GM19468 (cell line): ENCODE measurements around the gene EEF1A2.
"Not testable (repeated sequence)": the region's sequence is repeated elsewhere in the genome, so short reads cannot be mapped to it uniquely, and the experiment has no call there.

Experiments
- ATAC-seq: cut with Tn5 transposase; IDR thresholded peaks from one replicate; pipeline ENCODE4 v1.9.1; 2021; ENCODE audit warnings: mild to moderate bottlenecking, moderate library complexity, moderate number of reproducible peaks; ENCODE audit not compliant: unreplicated experiment; ENCODE audit errors: extremely low read depth

The EEF1A2 gene

DNA sequence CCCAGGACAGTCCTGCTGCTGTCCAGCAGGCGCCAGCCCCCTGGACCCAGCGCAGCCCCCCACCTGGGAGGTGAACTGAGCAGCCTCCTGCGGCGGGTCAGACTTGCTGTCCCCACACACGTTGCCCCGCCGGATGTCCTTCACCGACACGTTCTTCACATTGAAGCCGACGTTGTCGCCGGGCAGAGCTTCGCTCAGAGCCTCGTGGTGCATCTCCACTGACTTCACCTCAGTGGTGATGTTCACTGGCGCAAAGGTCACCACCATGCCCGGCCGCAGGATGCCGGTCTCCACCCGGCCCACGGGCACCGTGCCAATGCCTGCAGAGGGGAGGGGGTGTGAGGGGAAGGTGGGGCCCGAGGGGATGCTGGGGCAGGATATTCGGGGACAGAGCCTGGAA, 8.5 kb downstream of the EEF1A2 start:
- no peak for ATAC-seq

DNA sequence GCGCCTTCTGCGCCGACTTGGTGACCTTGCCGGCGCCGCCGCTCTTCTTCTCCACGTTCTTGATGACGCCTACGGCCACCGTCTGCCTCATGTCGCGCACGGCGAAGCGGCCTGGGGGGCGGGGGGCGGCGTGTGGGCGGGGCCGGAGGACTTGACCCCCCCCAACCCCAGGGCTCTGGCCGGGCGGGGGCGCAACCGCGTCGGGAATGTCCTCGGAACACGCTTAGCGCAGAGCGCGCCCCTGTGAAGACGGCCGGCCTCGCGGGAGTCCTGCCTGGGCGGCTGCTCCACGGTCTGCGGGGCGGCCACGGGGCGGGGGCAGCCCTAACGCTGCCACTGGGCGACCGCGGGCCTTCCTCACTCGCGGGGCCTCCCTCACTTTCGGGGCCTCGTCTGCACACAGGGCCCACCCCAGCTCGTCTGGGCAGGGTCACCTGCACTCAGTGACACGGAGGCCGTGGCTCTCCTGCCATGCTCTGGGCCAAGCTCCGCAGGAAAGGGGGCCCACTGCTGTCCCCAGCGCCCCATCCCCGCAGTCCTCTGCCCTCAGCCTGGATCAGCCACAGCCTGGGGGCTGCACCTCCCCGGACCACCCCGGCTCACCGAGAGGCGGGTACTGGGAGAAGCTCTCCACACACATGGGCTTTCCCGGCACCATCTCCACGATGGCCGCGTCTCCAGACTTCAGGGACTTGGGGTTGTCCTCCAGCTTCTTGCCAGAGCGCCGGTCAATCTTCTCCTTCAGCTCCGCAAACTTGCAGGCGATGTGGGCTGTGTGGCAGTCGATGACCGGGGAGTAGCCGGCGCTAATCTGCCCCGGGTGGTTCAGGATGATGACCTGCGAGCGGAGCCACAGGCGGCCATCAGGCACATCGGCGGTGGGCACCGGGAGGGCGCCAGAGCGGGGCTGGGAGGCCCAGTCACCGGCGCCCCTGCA, 10.3 kb downstream of the EEF1A2 start:
- ATAC-seq = no peak

DNA sequence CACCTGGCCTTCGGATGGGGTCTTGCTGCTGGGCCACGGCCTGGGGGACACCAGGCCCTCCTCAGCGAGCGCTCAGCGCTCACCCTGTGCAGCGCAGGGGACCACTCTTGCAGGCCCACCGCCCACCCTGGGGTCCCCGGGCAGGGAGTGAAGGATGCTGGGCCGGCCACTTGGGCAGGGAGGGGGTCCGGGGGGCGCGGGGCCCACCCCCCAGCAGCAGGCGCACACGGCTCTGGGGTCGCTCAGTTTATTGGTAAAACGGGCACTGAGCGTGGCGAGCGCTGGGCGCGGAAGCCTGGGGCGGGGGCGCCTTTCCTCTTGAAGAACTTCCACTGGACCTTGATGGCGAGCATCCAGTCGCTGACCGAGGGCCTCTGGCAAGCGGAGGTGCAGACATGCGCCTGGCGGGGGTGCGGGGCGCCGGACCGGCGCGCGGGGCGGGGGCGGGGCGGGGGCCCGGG, 11.1 kb downstream of the EEF1A2 start:
- ATAC-seq = no peak

DNA sequence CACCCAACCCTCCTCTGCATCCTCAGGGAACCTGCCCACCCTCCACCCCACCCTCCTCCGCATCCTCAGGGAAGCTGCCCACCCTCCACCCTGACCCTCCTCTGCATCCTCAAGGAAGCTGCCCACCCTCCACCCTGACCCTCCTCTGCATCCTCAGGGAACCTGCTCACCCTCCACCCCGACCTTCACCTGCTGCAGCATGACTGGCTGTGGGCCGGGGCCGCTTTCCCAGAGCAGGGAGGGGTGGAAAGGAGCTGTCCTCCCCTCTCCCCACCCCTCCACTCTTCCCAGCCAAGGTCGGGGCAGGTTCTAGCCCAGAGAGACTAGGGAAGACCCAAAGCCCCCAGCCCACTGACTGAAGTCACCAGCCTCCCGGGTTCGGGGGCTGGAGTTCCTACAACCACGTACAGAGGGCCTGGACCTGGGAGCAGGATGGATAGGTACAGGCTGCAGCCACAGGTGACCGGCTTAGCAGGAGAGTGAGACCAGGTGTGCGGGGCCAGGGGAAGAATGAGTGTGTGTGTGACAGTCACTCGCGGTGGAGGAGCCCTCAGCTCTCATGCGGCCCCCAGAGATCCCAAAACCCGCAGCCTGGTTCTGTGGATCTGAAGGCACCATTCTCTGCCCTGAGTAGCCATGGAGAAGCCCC, 11.6 kb downstream of the EEF1A2 start:
- ATAC-seq = no peak

DNA sequence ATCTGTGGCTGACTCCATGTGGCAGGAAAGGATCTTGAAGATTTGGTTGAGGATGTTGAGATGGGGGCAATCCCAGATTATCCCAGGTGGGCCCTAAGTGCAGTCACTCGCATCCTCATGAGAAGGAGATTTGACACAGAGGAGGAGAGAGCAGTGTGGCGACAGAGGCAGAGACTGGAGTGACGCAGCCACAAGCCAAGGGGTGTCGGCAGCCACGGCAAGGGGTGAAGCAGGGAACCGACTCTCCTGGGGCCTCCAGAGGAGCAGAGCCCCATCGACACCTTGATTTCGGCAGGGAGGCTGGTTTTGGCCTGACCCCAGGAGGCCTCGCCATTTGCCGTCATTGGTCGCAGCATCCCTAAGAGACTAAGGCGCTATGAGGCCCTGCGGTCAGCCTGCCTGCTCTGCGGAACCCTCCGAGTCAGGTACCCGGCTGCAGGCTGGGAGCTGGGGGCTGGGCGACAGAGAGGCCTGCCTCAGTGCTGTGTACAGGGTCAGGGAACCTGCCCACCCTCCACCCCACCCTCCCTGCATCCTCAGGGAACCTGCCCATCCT, 12.5 kb downstream of the EEF1A2 start:
- ATAC-seq = no peak

DNA sequence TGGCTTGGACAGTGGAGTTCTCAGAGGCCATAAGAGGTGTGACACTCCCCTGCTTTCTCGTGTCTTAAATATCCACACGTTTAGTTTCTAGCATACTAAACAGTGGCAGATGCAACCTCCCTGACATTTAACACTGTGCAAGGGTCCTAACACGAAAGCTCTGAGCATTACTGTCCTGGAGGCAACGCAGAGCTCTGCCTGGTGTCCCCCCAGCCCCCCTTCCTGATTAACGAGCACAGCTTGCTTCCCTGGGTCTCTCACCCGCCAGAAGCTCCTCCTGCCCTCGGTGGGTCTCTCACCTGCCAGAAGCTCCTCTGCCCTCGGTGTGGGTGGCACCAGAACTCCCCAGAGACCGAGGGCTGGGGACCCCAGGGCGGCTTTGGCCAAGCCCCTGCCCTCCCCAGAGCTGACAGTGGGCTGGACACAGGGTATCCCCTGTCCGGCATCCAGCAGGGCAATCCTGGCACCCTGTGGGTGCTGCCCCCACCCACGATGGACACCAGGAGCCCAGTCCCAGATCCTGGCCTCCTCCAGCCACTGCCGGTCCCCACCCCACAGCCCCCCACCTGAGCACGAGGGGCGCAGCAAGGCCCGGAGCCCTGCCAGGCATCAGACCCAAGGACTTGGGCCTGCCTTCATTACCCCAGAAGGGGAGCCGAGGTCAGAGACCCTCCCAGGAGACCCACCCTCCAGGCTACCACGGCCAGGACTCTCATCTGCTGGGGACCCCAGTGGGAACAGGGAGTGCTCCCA, 14.1 kb downstream of the EEF1A2 start:
- no peak for ATAC-seq

DNA sequence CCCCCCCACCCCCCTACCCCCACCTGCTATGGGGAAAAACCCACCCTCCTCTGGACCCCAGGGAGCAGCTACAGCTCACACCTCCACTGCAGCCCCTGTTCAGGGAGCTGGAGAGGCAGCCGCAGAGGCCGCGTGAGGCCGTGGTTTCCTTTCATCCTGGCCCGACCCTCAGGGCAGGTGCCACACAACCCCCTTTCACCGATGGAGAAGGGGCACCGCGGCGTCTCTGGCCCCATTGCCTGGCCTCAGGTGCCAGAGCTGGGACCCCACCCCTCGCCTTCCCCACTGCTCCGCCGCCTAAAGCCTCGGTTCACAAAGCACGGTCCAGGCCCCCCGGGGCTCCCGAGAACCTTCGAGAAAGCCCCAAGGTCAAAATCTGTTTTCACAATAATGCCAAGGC, 14.6 kb downstream of the EEF1A2 start:
- ATAC-seq = no peak

DNA sequence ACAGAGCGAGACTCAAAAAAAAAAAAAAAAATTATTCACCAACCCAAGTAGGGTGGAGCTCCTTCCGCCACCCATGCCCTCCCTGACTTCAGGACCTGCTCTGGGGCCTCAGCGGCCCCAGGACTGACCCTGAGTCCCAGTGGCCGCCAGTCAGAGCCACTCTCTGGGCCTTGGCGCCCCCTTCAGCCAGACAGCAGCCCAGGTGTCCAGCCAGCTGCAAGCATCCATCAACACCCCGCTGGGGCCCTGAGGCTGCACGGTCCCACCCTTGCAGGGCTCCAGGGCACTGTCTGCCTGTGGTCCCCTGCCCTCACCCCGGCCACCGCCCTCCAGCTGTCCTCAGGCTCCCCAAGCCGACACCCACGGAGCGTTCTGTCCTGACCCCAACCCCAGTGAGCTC, 15.0 kb downstream of the EEF1A2 start:
- no peak for ATAC-seq

DNA sequence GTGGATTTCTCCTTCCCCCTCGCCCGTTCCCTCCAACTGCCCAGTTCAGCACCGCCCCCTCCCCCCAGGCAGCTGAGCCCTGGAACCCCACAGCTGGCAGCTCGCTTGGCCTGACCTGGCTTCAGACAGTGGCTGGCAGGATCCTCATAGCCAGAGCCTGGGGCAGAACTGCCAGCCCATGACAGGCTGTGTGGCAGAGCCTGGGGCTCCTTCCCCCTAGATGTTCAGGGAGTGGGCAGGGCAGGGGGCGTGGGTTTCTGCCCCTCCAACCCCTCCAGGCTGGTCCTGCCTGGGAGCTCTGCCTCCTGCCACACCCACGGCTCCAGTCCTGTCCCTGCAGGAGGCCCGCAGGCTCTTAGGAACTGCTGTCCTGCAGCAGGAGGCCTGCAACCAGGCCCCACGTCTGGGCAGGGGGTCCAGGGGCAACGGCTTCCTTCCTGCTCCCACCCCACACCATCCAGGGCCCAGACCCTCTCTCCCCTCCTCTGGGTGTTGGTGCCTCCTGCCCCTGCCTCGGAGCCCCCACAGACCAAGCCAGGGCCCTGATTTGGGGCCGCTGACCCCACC, 16.8 kb downstream of the EEF1A2 start:
- ATAC-seq = no peak

DNA sequence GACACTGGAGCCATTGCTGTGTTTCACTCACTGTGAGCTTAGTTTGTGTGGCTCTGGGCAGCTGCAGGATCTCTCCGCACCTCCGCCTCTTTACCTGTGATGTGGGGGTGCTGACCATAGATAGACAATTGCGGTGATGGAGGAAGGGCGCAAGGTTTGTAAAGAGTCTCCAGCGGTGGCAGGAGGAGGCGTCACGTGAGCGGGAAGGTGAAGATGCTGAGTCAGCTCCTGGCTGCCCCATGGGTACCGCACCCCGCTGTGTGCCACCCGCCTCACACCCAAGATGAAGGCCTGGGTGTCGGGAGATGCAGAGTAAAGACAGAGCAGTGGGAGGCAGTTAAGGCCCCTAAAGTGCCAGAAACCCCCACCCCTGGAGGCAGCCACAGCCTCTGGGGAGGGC, 17.4 kb downstream of the EEF1A2 start:
- ATAC-seq = no peak

DNA sequence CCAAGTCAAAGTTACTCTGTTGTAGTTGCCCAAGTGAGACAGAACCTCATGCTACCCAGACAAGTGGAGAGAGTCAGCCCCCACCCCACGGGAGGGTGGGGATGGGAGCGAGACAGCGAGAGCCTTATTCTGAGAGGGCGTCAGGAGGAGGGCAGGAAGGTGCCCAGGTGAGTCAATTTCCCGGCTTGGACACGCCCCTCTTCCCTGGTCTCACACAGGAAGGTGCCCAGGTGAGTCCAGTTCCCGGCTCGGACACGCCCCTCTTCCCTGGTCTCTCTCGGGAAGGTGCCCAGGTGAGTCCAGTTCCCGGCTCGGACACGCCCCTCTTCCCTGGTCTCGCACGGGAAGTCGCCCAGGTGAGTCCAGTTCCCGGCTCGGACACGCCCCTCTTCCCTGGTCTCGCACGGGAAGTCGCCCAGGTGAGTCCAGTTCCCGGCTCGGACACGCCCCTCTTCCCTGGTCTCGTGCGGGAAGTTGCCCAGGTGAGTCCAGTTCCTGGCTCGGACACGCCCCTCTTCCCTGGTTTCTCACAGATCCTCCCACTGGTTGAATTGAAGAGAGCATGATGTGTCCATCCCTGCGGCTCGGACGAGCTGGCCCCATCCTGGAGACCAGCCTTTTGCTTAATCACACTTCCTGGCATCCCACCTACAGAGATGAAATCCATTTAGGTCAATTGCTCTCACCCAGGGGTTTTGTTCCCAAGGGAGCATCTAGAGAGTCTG, 19.0 kb downstream of the EEF1A2 start:
- not testable (repeated sequence) for ATAC-seq

DNA sequence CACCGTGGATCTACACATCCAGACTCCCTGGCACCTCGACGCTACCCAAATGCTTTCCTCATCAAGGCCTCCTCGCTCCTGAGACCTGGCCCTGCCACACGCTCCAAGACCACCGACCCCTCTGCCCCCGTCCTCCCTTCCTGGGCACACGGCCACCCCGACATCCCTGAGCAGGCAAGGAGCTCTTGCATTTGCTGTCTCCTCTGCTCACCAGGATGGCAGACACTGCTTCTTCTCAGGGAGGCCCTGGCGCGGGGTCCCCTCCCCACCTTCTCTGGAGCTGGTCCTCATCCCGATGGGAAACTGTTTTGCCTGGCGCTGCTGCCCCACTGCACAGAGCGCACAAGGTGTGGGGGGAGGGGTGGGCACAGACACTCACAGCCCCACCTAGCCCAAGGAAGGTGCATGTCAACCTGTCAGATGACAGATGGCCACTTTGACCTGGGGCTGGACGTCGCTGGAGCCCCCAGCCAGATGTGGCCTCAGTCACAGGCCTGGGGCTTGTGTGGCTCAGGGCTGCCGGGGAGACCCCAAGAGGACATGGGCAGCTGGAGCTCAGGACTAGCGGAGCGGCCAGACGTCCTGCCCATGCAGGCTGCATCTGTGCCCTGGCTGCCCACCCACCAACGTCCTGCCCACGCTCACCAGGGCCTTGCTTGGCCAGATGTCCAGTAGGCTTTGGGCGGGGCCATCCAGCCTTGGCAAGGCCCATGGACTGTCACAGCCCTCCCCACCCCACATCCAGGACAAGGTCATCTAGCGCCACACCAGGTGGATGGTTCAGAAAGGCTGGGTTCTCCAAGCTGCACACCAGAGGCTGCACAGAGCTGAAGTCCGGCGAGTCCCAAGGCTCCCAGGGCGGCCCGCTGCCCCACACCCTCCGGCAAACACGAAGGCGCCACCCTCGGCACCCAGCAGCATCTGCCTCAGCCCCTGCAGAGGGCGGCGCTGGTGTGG, 20.3 kb downstream of the EEF1A2 start:
- ATAC-seq = no peak

DNA sequence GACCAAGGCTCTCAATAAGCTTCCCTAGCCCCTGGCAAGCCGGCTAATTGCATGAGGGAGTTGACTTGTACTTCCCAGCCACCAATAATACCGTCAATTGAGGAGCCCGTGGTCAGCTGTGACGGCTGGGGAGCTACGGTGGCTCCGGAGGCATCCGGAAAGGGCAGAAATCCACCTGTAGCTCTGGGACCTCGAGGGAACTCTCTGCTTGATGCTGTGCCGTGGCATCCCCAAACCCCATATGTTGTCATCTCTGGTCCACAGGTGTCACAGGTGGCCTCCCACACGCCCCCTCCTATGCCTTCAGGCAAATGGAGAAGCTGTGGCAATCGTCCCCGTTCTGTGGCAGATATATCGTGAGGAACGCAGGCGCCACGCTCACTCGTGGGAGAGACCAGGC, 20.9 kb downstream of the EEF1A2 start:
- no peak for ATAC-seq

DNA sequence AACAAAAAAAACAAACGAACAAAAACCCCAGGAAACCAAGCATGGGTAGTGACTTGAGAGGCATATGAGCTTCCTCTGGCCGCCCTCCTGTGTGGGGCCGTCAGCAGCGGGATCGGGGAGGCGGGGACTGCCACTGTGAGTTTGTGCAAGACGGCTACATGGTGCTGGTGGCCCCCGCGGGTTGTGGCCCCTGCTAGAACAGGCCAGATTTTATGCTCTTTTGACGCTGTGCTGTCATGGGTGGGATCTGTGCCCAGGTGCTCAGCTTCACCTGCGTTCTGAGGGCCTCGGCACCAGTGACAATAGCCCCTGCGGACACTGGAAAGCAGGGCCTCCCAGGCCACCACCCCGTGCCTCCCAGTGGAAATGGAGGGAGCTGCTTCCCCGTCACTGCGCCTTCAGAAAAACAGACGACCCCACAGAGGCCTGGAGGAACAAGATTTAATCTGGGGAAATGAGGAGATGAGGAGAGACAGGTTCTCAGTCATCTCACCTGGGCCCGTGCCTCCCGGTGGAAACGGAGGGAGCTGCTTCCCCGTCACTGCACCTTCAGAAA, 21.7 kb downstream of the EEF1A2 start:
- no peak for ATAC-seq

DNA sequence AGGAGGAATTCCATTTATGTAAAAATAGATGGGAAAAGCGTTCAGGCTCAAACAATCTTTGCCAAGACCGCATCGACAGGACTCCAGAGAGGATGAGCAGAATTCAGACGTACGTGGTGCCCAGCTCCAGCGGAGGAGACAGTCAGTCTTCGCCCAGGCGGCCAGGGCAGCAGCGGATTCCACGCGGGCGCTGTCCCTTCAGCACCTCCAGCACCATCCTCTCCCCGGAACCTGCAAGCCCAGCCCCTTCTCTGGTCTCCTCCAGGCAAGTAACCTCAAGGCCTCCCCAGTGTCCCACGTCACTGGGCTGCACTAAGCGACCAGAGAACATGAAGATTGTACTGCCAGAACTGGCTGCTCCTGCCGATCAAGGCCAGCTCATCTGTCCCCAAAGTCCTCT, 23.7 kb downstream of the EEF1A2 start:
- ATAC-seq = no peak

DNA sequence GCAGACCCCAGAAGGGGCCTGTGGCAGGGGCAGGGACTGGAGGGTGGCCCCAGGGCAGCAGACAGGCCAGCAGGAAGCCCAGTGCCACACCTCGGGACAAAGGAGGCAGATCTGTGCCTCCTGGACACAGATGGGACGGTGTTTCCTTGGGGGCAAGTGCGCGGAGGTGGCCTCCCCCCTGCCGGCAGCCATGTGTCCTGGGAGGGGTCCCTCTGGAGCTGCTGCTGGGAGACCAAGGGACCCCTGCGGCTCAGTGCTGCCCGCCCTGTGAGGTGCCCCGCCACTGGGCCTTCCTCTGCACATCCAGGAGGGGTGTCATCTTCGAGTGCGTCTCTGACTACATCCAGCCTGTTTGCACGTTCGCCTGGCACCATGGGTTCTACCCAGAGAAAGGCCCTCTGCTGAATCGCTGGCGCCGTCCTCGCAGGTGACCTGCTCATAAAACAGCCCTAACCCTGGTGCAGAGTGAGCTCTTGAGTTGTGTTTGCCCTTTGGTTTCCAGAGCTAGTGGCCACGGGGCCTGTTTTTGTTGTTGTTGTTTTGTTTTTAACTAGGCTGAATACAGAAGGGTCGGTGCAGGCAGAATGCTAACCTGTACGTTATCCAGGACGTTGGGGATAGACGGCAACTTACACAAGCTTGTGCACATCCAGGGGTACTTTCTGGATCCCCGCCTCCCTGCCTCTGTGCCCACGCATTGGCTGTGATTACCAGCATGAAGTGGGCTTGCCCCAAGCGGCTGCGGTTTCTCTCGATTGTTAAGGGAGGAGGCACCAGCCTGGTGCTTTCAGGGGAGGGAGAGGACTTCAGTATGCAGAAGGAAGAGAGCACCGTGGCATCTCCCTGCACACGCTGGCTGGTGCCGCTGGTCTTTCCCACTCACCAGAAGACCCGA, 25.1 kb downstream of the EEF1A2 start:
- ATAC-seq = no peak

DNA sequence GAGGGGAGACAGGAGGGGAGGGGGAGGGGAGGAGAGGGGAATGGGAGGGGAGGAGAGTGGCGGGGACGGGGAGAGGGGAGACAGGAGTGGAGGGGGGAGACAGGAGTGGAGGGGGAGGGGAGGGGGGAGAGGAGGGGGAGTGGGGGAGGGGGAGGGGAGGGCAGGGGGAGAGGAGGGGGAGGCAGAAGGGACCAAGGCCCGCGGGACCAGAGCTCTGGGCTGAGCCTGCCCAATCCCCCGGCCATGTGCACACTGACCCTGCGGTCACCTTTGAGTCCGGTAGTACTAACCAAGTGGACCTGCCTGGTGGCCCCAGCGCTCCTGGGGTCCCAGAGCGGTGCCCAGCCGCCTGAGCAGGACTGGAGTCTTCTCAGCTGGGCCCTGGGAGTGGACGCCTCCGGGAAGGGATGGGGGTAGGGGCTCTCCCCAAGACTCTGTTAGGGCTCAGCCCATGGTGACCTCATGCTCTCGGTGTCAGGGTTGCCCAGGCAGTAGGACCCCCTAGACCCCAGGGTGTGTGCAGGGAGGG, 26.0 kb downstream of the EEF1A2 start:
- no peak for ATAC-seq
